GM10248 (cell line): ENCODE results near the gene SHISAL1.

Source experiments
- CTCF ChIA-PET: fragments of 300-600 bp; sonication (Branson Sonifier 250); formaldehyde crosslinking; extraction: SDS; loops from one replicate; lab custom pipeline; 2021; ENCODE audit warnings: antibody characterized with exemption; lab: Yijun Ruan, JAX
- POLR2A ChIA-PET: fragments of 350-650 bp; sonication (Branson Sonifier 250); formaldehyde crosslinking; extraction: SDS; loops from one replicate; lab custom pipeline; 2020; ENCODE audit warnings: antibody characterized with exemption; lab: Yijun Ruan, JAX
- DNase-seq: peaks from one replicate; pipeline ENCODE4 v3.0.0; 2012; ENCODE audit errors: extremely low spot score
- CTCF ChIP-seq: IDR thresholded peaks from 2 replicates; pipeline ENCODE4 v1.5.1; 2012; ENCODE audit warnings: mild to moderate bottlenecking, low read depth; ENCODE audit errors: extremely low read depth, missing control alignments, control extremely low read depth

Gene SHISAL1

DNA sequence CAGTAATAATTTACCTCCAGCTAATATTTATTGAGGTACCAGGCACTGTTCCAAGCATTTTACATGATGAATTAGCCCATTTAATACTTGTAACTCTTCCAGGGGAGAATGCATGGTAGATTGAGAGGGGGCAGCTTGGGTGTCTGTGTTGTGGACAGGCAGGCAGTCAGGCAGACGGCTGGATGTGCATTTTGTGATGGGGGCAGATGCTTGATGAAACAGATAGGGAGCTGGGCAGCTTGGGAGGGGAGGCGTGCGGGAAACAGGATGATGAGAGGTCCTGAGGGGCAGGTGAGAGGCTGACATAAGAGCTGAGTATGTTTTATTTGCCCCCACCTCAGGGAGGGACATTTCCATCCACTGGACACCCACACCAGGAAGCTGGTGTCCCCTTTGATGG, 33.1 kb upstream of the SHISAL1 start:
- no peak for DNase-seq
- no peak for TF ChIP-seq CTCF
- POLR2A ChIA-PET, result no interaction called here
- CTCF ChIA-PET, result no interaction called here

GRCh38 chr22:44344407-44344806, 31.7 kb upstream of the SHISAL1 start:
- no peak for DNase-seq
- no peak for TF ChIP-seq CTCF
- ChIA-PET CTCF (no interaction called here), POLR2A (interaction anchor here (0.6 kb wide), 1 partner anchor 55 kb away, joined by 3 read pairs; no protein-coding TSS in a partner anchor)

- POLR2A ChIA-PET, result no interaction called here
- no peak for TF ChIP-seq CTCF
- DNase-seq, result no peak
- CTCF ChIA-PET, result no interaction called here
These were observed 29.7 kb upstream of the SHISAL1 start for GRCh38 chr22:44342347-44342956.

- no peak for DNase-seq
- ChIA-PET CTCF (interaction anchor here (1.4 kb wide), 1 partner anchor 10 kb away, joined by 4 read pairs; no protein-coding TSS in a partner anchor), POLR2A (no interaction called here)
- TF ChIP-seq CTCF, result no peak
These were observed 28.9 kb upstream of the SHISAL1 start for GRCh38 chr22:44341431-44342346.

DNA sequence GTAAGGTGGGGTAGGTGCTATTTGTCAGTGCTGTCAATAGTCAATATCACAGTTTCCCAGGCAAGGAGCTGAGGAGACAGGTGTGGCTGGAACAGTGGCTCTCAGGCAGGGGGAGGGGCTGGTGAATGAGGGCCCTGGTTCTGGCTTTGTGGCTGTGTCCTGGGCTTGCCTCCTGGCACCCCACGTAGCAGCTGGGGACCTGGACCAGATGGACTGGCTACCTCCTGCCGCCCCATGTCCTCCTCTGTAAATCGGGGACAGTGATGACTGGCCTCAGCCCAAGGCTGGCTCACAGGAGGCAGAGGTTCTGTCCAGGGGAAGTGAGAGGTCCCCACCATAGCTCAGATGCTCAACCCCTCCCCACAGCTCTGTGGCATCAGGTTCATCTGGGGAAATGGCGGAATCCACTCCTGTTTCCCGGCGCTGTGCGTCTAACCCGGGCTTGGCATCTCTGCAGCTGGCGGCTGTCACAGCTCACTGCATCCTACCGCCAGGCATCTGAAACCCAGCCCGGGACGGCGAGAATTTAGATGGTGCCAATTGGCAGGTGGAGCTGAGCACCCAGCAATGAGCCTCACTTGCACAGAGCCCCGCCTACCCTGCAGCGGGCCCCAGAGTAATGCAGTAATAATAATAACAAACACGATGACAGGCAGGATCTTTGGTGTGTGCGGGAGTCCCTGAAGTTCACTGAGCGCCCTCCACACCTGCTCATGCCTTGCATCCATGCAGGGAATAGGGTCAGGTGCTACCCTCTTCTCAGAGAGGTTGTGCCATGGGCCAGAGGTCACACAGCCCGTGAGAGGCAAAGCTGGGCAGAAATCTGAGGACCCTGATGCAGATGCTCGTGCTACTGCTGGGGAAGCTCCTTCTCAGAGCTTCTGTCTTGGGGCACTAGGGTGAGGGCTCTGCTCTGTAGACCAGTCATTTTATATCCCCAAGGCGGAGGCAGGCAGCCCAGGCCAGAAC, 27.8 kb upstream of the SHISAL1 start:
- no peak for TF ChIP-seq CTCF
- ChIA-PET CTCF (interaction anchor here (1.4 kb wide), 1 partner anchor 9 kb away, joined by 4 read pairs; no protein-coding TSS in a partner anchor), POLR2A (no interaction called here)
- no peak for DNase-seq

DNA sequence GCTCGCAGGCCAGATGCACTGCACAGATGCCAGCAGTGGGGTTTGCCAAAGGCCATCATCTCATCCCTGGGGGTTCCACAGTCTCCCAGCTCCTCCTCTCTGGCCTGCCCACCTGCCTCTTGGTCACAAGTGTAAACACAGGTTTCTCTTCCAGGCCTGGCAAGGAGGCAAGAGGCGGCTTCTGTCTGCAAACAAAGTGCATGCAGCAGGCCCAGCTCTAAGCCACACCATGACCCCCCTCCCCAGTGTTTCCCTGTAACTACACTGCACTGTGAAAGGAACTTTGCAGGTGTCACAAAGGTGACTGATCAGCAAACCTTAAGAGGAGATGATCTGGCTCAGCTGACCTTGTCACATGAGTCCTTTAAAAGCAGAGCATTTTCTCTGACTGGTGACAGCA, 26.2 kb upstream of the SHISAL1 start:
- no peak for DNase-seq
- TF ChIP-seq CTCF, result no peak
- ChIA-PET CTCF (interaction anchor here (1.7 kb wide), 1 partner anchor 346 kb away, joined by 4 read pairs; no protein-coding TSS in a partner anchor), POLR2A (no interaction called here)
